Measurements from ENCODE around the gene AGPAT4. TPM values are rescaled to one million over a fixed set of nuclear protein-coding genes. Genes with fewer than 3 reads are reported as not detected.

Gene AGPAT4
- total and polyA plus RNA-seq, 2 of the 4 experiments (the other 2 are of a cell fraction): 3.6 to 3.8 TPM

DNA sequence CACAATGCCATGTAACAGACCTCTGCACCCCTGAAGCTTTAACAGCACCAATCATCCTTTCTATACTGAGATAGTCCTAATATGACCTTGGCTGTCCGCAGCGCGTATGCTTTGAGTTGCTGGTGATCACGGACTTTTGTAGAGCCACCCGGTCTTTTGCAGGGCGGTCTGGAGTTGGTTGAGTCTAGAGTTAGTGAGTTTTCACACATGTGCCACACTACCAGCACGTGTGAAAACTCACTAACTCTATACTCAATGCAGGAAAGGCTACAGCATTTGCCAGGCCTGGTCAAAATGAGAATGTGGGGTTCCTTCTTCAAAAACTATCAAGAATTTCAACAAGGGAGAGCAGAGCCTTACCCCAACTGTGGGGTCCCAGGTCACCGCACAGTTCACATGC is 14.6 kb downstream of the AGPAT4 start:
- Histone ChIP-seq H3K56ac (ENCODE audit: extremely low read depth, insufficient read depth, low read length) (no peak overlapping the region), H3K4ac (ENCODE audit: low read depth, low read length) (0 out of 2 replicates have a peak overlapping the region, but pooled peaks have one; percentile 5), H3K18ac (ENCODE audit: low read depth, low read length) (no peak overlapping the region), H3K9me3 (ENCODE audit: control insufficient read depth, insufficient read depth, low read length) (no peaks in the 10 kb centered on the region), H3K27ac (ENCODE audit: insufficient read depth, low read length) (no peak overlapping the region), H3K23ac (ENCODE audit: low read depth, low read length) (no peak overlapping the region), H3K36me3 (ENCODE audit: control insufficient read depth, insufficient read depth, low read length) (peaks cover 7% of the 10 kb centered on the region; the same call in 1 of the 2 replicates), H2AFZ (replicated peaks; ENCODE audit: low read length, poor library complexity) (no peak overlapping the region), H3K14ac (replicated peaks; ENCODE audit: low read depth, low read length) (no peak overlapping the region), H4K91ac (ENCODE audit: insufficient read depth, low read depth, low read length) (no peak overlapping the region), H3K4me3 (ENCODE audit: insufficient read depth, low read depth, low read length) (no peak overlapping the region), H3K27me3 (ENCODE audit: control insufficient read depth, insufficient read depth, low read length) (no peaks in the 10 kb centered on the region), H4K8ac (ENCODE audit: low read depth in 2 of 2, low read length in 2 of 2) (no peak overlapping the region), H2BK15ac (ENCODE audit: low read depth, low read length) (no peak overlapping the region), H2BK5ac (ENCODE audit: low read depth, low read length, poor library complexity, severe bottlenecking) (no peak overlapping the region), H2AK9ac (replicated peaks; ENCODE audit: low read depth, low read length, poor library complexity) (no peak overlapping the region), H2AK5ac (ENCODE audit: low read depth, low read length) (no peak overlapping the region; the same call in 1 of the 2 replicates), H3K9ac (ENCODE audit: low read depth, low read length) (no peak overlapping the region), H2BK20ac (ENCODE audit: low read depth, low read length) (no peak overlapping the region), H4K20me1 (ENCODE audit: insufficient read depth, low read length) (no peaks in the 10 kb centered on the region), H3K9me1 (ENCODE audit: insufficient read depth, low read length) (peaks cover 15% of the 10 kb centered on the region; the same call in 1 of the 2 replicates), H3K79me1 (ENCODE audit: low read depth in 1 of 2, low read length in 2 of 2) (peaks cover 10 to 38% of the 10 kb centered on the region in 2 experiments; a peak in 3 of 4 replicates), H2BK120ac (ENCODE audit: low read depth, low read length) (no peak overlapping the region), H3K4me2 (ENCODE audit: low read depth, low read length) (no peak overlapping the region), H4K5ac (ENCODE audit: low read depth, low read length) (0 out of 2 replicates have a peak overlapping the region, but pooled peaks have one; percentile 22), H3K4me1 (ENCODE audit: control insufficient read depth, insufficient read depth, low read length) (peaks cover 12% of the 10 kb centered on the region)
- in situ Hi-C loops (cut with MboI; ENCODE audit: low sequenced_read_pairs) (loop anchor here (25.0 kb wide), 1 partner anchor 272 kb away; the partner anchor contains the start of gene MAP3K4), dilution Hi-C loops (cut with HindIII; ENCODE audit: low sequenced_read_pairs, unreplicated experiment) (no loop called here), intact Hi-C loops (cut with micrococcal nuclease) (no loop called here)
- DNase-seq (no peak), ATAC-seq (ENCODE audit: low read depth) (no peak)
- BruUV-seq (replicated peaks): no TSS peak
- no CpG with 5 or more reads among the region's 8 CpGs for WGBS, 2 experiments (ENCODE audit: extremely low coverage in 2 of 2, insufficient read length in 1 of 2)
- ChIA-PET POLR2A (ENCODE audit: unreplicated experiment) (no interaction called here), CTCF (interaction anchor here (0.7 kb wide), 1 partner anchor 232 kb away, joined by 5 read pairs; no protein-coding TSS in a partner anchor)
- TF ChIP-seq ELK1 (IDR thresholded peaks at IDR 0.05; ENCODE audit: borderline replicate concordance, low read depth, low read length) (no peak), CTCF (conservative IDR thresholded peaks at IDR 0.05; ENCODE audit: low read depth, low read length) (no peak), POLR2A (IDR thresholded peaks at IDR 0.05; ENCODE audit: low read depth, low read length) (no peak), MXI1 (IDR thresholded peaks at IDR 0.05; ENCODE audit: borderline replicate concordance, low read depth, low read length) (no peak), NFE2L2 (IDR thresholded peaks at IDR 0.05; ENCODE audit: low read depth, low read length) (no peak), RAD21 (IDR thresholded peaks at IDR 0.05; ENCODE audit: low read length) (no peak), RFX5 (IDR thresholded peaks at IDR 0.05; ENCODE audit: low read depth, low read length) (no peak), CHD1 (IDR thresholded peaks at IDR 0.05; ENCODE audit: low read depth, low read length) (no peak), MAZ (IDR thresholded peaks at IDR 0.05; ENCODE audit: borderline replicate concordance, low read depth, low read length) (no peak), SMC3 (IDR thresholded peaks at IDR 0.05; ENCODE audit: low read depth, low read length) (no peak)
